ENCODE results near the gene BCS1L.

- TF ChIP-seq SIN3A (IDR thresholded peaks at IDR 0.05; ENCODE audit: borderline replicate concordance, insufficient read depth, low read length), result no peak
- TF ChIP-seq TAF1 (IDR thresholded peaks at IDR 0.05; ENCODE audit: borderline replicate concordance, insufficient read depth, low read length), result no peak
- TF ChIP-seq POLR2AphosphoS5 (IDR thresholded peaks at IDR 0.05; ENCODE audit: low read depth, low read length), result no peak
Measured at GRCh38 chr2:218709908-218710307, 50.4 kb downstream of the BCS1L start.
